ENCODE data around the gene RHOF. TPM values are rescaled to one million over a fixed set of nuclear protein-coding genes. Genes with fewer than 3 reads are reported as not detected.

RHOF gene
- total and polyA plus RNA-seq, 2 of the 13 experiments (the other 11 are each of a cell fraction or from before 2014, with no cell fraction given), result 14.6 to 32.2 TPM

- TF ChIP-seq, protein P1, sequence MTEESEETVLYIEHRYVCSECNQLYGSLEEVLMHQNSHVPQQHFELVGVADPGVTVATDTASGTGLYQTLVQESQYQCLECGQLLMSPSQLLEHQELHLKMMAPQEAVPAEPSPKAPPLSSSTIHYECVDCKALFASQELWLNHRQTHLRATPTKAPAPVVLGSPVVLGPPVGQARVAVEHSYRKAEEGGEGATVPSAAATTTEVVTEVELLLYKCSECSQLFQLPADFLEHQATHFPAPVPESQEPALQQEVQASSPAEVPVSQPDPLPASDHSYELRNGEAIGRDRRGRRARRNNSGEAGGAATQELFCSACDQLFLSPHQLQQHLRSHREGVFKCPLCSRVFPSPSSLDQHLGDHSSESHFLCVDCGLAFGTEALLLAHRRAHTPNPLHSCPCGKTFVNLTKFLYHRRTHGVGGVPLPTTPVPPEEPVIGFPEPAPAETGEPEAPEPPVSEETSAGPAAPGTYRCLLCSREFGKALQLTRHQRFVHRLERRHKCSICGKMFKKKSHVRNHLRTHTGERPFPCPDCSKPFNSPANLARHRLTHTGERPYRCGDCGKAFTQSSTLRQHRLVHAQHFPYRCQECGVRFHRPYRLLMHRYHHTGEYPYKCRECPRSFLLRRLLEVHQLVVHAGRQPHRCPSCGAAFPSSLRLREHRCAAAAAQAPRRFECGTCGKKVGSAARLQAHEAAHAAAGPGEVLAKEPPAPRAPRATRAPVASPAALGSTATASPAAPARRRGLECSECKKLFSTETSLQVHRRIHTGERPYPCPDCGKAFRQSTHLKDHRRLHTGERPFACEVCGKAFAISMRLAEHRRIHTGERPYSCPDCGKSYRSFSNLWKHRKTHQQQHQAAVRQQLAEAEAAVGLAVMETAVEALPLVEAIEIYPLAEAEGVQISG (CRISPR knock-in tag; IDR thresholded peaks at IDR 0.05), result peak; percentile 35; the same call in 1 of the 2 replicates
- TF ChIP-seq, protein P2, sequence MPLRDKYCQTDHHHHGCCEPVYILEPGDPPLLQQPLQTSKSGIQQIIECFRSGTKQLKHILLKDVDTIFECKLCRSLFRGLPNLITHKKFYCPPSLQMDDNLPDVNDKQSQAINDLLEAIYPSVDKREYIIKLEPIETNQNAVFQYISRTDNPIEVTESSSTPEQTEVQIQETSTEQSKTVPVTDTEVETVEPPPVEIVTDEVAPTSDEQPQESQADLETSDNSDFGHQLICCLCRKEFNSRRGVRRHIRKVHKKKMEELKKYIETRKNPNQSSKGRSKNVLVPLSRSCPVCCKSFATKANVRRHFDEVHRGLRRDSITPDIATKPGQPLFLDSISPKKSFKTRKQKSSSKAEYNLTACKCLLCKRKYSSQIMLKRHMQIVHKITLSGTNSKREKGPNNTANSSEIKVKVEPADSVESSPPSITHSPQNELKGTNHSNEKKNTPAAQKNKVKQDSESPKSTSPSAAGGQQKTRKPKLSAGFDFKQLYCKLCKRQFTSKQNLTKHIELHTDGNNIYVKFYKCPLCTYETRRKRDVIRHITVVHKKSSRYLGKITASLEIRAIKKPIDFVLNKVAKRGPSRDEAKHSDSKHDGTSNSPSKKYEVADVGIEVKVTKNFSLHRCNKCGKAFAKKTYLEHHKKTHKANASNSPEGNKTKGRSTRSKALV (CRISPR knock-in tag; IDR thresholded peaks at IDR 0.05), result peak; percentile 46; the same call in 1 of the 2 replicates
- TF ChIP-seq DBP (CRISPR knock-in tag; IDR thresholded peaks at IDR 0.05; ENCODE audit: not compliant biosample characterization), result peak; percentile 24
- TF ChIP-seq GABPB1 (CRISPR knock-in tag; IDR thresholded peaks at IDR 0.05), result peak; percentile 40; the same call in 1 of the 2 replicates
- TF ChIP-seq, protein P3, sequence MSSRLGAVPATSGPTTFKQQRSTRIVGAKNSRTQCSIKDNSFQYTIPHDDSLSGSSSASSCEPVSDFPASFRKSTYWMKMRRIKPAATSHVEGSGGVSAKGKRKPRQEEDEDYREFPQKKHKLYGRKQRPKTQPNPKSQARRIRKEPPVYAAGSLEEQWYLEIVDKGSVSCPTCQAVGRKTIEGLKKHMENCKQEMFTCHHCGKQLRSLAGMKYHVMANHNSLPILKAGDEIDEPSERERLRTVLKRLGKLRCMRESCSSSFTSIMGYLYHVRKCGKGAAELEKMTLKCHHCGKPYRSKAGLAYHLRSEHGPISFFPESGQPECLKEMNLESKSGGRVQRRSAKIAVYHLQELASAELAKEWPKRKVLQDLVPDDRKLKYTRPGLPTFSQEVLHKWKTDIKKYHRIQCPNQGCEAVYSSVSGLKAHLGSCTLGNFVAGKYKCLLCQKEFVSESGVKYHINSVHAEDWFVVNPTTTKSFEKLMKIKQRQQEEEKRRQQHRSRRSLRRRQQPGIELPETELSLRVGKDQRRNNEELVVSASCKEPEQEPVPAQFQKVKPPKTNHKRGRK (CRISPR knock-in tag; IDR thresholded peaks at IDR 0.05), result no peak
- TF ChIP-seq MAFF (IDR thresholded peaks at IDR 0.05; ENCODE audit: low read depth, low read length), result peak; percentile 19; the same call in 1 of the 2 replicates
- TF ChIP-seq PTBP1 (IDR thresholded peaks at IDR 0.05; ENCODE audit: low read depth, low read length, poor library complexity, severe bottlenecking), result no peak
- TF ChIP-seq, protein P4, sequence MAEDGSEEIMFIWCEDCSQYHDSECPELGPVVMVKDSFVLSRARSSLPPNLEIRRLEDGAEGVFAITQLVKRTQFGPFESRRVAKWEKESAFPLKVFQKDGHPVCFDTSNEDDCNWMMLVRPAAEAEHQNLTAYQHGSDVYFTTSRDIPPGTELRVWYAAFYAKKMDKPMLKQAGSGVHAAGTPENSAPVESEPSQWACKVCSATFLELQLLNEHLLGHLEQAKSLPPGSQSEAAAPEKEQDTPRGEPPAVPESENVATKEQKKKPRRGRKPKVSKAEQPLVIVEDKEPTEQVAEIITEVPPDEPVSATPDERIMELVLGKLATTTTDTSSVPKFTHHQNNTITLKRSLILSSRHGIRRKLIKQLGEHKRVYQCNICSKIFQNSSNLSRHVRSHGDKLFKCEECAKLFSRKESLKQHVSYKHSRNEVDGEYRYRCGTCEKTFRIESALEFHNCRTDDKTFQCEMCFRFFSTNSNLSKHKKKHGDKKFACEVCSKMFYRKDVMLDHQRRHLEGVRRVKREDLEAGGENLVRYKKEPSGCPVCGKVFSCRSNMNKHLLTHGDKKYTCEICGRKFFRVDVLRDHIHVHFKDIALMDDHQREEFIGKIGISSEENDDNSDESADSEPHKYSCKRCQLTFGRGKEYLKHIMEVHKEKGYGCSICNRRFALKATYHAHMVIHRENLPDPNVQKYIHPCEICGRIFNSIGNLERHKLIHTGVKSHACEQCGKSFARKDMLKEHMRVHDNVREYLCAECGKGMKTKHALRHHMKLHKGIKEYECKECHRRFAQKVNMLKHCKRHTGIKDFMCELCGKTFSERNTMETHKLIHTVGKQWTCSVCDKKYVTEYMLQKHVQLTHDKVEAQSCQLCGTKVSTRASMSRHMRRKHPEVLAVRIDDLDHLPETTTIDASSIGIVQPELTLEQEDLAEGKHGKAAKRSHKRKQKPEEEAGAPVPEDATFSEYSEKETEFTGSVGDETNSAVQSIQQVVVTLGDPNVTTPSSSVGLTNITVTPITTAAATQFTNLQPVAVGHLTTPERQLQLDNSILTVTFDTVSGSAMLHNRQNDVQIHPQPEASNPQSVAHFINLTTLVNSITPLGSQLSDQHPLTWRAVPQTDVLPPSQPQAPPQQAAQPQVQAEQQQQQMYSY (CRISPR knock-in tag; IDR thresholded peaks at IDR 0.05), result 0 out of 2 replicates have a peak, but pooled peaks have one; percentile 37
- TF ChIP-seq POLR2A (IDR thresholded peaks at IDR 0.05; ENCODE audit: insufficient read depth in 1 of 2, low read depth in 2 of 2, low read length in 2 of 2), result peak in 1 of 2 experiments; percentile 77; a peak in 2 of 4 replicates
- peak; percentile 17; the same call in 1 of the 2 replicates for TF ChIP-seq TBX2 (CRISPR knock-in tag; IDR thresholded peaks at IDR 0.05; ENCODE audit: borderline replicate concordance)
- no peak for TF ChIP-seq HOXD1 (CRISPR knock-in tag; IDR thresholded peaks at IDR 0.05)
- 0 out of 2 replicates have a peak, but pooled peaks have one; percentile 68 for TF ChIP-seq MTERF4 (CRISPR knock-in tag; IDR thresholded peaks at IDR 0.05)
- no peak for TF ChIP-seq DR1 (CRISPR knock-in tag; IDR thresholded peaks at IDR 0.05)
These were observed 7.5 kb upstream of the RHOF start (continued) for GRCh38 chr12:121800694-121801594.

All from HepG2 (cell line).